Astrocyte of the cerebellum (primary cell): ENCODE data around the gene PIP5K1B.

Source experiments
- DNase-seq: peaks from one replicate; pipeline ENCODE4 v3.0.0-alpha.2; 2011; ENCODE audit warnings: low read depth
- H3K4me3 ChIP-seq: 2 replicates; pipeline ENCODE4 v1.5.1; 2011; ENCODE audit warnings: mild to moderate bottlenecking, low read depth, low read length, moderate library complexity
- CTCF ChIP-seq: IDR thresholded peaks from 2 replicates; pipeline ENCODE4 v1.5.1; 2012; ENCODE audit warnings: low read length, low read depth, moderate library complexity, mild to moderate bottlenecking; ENCODE audit errors: missing control alignments
- in situ Hi-C: cut with HindIII; loops from 2 replicates; pipeline ENCODE4 v1.10.0; 2017; ENCODE audit warnings: low sequenced_read_pairs

PIP5K1B gene

GRCh38 chr9:68711932-68712331 is 6.9 kb downstream of the PIP5K1B start:
- no peak overlapping the region for H3K4me3 ChIP-seq
- in situ Hi-C loops, result no loop called here
- TF ChIP-seq CTCF, result no peak
- DNase-seq, result no peak

- in situ Hi-C loops, result no loop called here
These were observed 9.6 kb downstream of the PIP5K1B start for GRCh38 chr9:68714416-68715180.

GRCh38 chr9:68715181-68715456 is 10.1 kb downstream of the PIP5K1B start:
- in situ Hi-C loops, result no loop called here
- no peak for DNase-seq
- H3K4me3 ChIP-seq, result no peak overlapping the region
- no peak for TF ChIP-seq CTCF

More at GRCh38 chr9:68714416-68715180, 9.6 kb downstream of the PIP5K1B start:
- no peak for DNase-seq
- TF ChIP-seq CTCF, result no peak
- no peak overlapping the region for H3K4me3 ChIP-seq

GRCh38 chr9:68717552-68718443 is 12.8 kb downstream of the PIP5K1B start:
- DNase-seq, result no peak
- in situ Hi-C loops, result no loop called here
- H3K4me3 ChIP-seq, result no peak overlapping the region
- no peak for TF ChIP-seq CTCF

- no peak for DNase-seq
- in situ Hi-C loops, result no loop called here
- no peak overlapping the region for H3K4me3 ChIP-seq
- no peak for TF ChIP-seq CTCF
These were observed 14.8 kb downstream of the PIP5K1B start for GRCh38 chr9:68719847-68720246.

GRCh38 chr9:68720656-68721313 is 15.7 kb downstream of the PIP5K1B start:
- in situ Hi-C loops, result no loop called here
- no peak for TF ChIP-seq CTCF
- H3K4me3 ChIP-seq, result no peak overlapping the region
- no peak for DNase-seq
